ENCODE results near the gene DOCK10. TPM values are rescaled to one million over a fixed set of nuclear protein-coding genes. Genes with fewer than 3 reads are reported as not detected.

The DOCK10 gene
- total RNA-seq, 4 donors from 2014 or later: 11.9 to 42.0 (median 17.9) TPM

- DNase-seq (ENCODE audit: low spot score) (no peak), ATAC-seq (ENCODE audit: low FRiP score) (no peak)
- TF ChIP-seq CTCF (IDR thresholded peaks at IDR 0.05): no peak
Measured at GRCh38 chr2:225042800-225043167, 516 bp upstream of the DOCK10 start.

DNA sequence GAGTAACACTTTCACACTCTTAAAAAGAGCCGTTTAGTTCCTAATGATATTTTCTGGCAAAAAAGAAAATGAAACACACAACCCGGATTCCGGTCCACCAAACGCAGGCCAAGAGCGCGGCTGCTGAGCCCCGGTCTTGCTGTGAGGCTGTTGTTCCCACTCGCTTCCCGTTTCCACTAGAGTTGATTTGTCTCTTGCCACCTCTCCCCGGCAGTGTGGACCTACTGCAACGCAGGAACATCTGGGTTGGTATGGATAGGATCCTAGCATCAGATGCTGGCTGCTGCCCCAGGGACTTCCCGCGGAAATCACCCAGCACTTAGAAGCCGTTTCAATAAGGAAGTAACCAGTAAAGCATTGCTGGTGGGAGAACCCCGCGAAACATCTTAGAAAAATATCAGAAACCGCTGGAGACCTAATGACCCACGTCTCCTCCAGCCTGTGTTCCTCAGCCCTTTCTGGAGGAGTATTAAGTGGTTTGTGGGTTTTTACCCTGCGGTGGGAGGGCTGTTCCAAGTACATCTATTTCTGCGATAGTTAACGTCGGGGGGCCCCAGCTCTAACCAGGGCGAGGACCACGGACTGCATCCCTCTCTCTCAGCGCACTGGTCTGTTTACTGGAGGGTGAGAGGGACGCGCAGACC is 939 bp downstream of the DOCK10 start:
- TF ChIP-seq CTCF (IDR thresholded peaks at IDR 0.05): no peak

DNA sequence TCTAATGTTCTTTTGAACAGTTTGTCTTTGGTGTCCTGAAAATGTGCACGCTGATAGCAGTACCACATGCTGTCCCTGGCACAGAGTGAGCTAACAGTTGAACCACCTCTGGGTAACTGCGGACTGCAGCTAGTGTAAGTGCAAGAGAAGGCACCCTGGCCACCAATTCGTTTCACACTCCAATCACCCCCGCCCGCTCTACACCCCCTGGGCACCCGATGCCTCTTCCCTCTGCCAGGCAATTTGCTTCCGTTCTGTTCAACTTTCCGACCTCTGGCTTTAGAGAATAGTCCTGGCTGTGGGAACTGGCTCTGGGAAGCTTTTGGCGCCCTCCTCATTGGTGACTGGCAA is 1.4 kb downstream of the DOCK10 start:
- no peak for DNase-seq (ENCODE audit: low spot score)
- no peak for ATAC-seq (ENCODE audit: low FRiP score)
- TF ChIP-seq CTCF (IDR thresholded peaks at IDR 0.05): no peak

More for the DNA sequence above, 939 bp downstream of the DOCK10 start:
- DNase-seq (ENCODE audit: low spot score) (no peak), ATAC-seq (ENCODE audit: low FRiP score) (no peak)

DNA sequence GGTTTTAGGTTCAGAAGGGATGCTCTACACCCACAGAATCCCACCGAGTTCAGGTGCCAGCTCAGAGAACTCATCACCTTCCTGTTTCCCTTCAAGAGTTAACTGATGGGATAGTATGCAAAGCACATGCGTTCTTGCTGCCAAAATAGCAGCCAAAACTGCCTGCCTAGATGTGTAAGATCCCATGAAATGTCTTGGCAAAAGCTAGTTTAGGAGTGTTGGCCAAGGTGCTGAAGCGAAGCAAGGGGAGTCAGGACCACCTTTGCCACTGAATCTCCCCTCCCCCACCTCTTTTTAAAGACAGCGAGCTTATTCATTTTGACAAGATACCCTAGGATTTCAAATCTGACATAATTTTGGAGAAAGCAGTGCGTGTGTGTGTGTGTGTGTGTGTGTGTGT is 2.1 kb downstream of the DOCK10 start:
- no peak for TF ChIP-seq CTCF (IDR thresholded peaks at IDR 0.05)
- no peak for ATAC-seq (ENCODE audit: low FRiP score)

DNA sequence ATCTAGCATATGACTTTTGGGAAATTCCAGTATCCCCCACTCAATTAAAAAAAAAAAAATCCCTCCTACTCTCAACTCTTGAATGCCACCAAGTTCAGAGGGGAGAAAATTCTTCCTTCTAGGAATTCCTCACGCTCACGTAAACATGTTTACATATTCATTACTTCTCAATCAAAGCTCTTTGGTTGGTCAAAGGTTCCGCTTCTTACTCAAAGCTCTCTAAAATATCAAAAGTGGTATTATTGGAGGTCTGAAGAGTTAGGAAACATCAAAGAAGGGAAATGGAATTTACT is 4.1 kb downstream of the DOCK10 start:
- DNase-seq (ENCODE audit: low spot score) (no peak), ATAC-seq (ENCODE audit: low FRiP score) (no peak)
- no peak for TF ChIP-seq CTCF (IDR thresholded peaks at IDR 0.05)

More for the DNA sequence above, 2.1 kb downstream of the DOCK10 start:
- no peak for DNase-seq (ENCODE audit: low spot score)

DNA sequence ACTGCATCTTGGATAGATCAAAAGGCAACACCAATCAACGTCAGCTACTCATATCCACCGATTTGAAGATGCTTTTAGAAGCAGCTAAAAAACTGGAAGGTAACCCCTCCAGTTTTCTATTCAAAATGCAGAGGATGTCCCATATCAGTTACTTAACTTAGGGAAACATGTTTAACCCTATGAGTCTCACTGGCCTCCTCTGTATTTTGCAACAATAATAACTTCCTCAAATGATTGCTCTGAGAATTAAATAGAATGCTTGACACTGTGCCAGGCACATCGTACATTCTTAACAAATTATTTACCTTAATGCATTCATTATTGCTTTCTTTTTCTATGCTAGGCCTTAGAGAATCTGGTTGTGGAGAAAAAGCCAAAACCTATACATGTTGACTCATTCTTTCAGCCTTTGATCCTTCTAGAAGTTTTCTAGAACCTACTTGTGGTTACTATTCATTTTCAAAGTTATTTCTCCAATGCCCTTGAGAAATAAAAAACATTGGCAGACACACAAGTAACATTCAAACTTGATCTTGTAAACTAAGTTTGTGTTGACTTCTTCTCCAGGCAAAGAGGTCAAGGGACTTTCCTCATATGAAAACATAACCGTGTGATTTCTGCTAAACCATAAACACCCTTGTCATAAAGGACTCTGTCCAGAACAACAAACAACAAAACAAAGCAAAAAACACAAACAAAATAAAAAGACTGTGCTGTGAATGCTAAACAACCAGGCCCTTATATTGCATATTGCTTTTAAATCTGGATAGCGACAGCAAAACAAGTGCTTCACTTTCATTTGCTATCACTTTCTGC is 4.6 kb downstream of the DOCK10 start:
- no peak for TF ChIP-seq CTCF (IDR thresholded peaks at IDR 0.05)
- DNase-seq (ENCODE audit: low spot score) (no peak), ATAC-seq (ENCODE audit: low FRiP score) (no peak)

- ATAC-seq (ENCODE audit: low FRiP score) (no peak), DNase-seq (ENCODE audit: low spot score) (no peak)
- TF ChIP-seq CTCF (IDR thresholded peaks at IDR 0.05): no peak
Measured at GRCh38 chr2:225036431-225036830, 5.8 kb downstream of the DOCK10 start.
